ENCODE data around the gene TRIP11.

GRCh38 chr14:91918186-91918883, 121.5 kb downstream of the TRIP11 start:
- TF ChIP-seq, protein P1, sequence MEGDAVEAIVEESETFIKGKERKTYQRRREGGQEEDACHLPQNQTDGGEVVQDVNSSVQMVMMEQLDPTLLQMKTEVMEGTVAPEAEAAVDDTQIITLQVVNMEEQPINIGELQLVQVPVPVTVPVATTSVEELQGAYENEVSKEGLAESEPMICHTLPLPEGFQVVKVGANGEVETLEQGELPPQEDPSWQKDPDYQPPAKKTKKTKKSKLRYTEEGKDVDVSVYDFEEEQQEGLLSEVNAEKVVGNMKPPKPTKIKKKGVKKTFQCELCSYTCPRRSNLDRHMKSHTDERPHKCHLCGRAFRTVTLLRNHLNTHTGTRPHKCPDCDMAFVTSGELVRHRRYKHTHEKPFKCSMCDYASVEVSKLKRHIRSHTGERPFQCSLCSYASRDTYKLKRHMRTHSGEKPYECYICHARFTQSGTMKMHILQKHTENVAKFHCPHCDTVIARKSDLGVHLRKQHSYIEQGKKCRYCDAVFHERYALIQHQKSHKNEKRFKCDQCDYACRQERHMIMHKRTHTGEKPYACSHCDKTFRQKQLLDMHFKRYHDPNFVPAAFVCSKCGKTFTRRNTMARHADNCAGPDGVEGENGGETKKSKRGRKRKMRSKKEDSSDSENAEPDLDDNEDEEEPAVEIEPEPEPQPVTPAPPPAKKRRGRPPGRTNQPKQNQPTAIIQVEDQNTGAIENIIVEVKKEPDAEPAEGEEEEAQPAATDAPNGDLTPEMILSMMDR (IDR thresholded peaks at IDR 0.05 in 8 of 11, conservative IDR thresholded peaks at IDR 0.05 in 3 of 11), result no peak
- TF ChIP-seq POLR2A (IDR thresholded peaks at IDR 0.05), result no peak
- TF ChIP-seq POLR2AphosphoS5 (IDR thresholded peaks at IDR 0.05), result peak in 1 of 3 donors; percentile 50

Data from spleen (tissue), 7 donors.